SK-N-SH (cell line): ENCODE measurements around the gene PSMD8. TPM values are rescaled to one million over a fixed set of nuclear protein-coding genes. Genes with fewer than 3 reads are reported as not detected.
A peak's percentile ranks its signal among the peaks of the same experiment; 100 is the strongest.

Source experiments
- CTCF ChIA-PET: fragments of 300-600, 350-600 bp; formaldehyde crosslinking; extraction: SDS; loops from one replicate; lab custom pipeline; 2021; lab: Yijun Ruan, JAX
- POLR2A ChIA-PET: fragments of 350-600 bp; sonication (Branson Sonifier 250); formaldehyde crosslinking; extraction: SDS; loops from one replicate; lab custom pipeline; 2020; ENCODE audit warnings: antibody characterized with exemption, inconsistent platforms; lab: Yijun Ruan, JAX
- DNase-seq: peaks from one replicate; pipeline ENCODE4 v3.0.0; 2012
- H2AFZ ChIP-seq: fragments of 200-600 bp; sonication (generic); 2 replicates; pipeline ENCODE4 v1.8.1; 2016; ENCODE audit warnings: antibody characterized with exemption, mild to moderate bottlenecking, low read depth
- H3F3A ChIP-seq: fragments of 200-600 bp; sonication (generic); replicated peaks from 2 replicates; pipeline ENCODE3; 2016; ENCODE audit warnings: antibody characterized with exemption, mild to moderate bottlenecking; ENCODE audit not compliant: insufficient read depth
- H3K27ac ChIP-seq, 2 experiments: fragments of 200-500 bp in 1 of 2; fragments of 200-600 bp in 1 of 2; sonication (Bioruptor generic) in 1 of 2; sonication (generic), shearing (Covaris generic) in 1 of 2; 2 replicates each; pipeline versions ENCODE4 v1.5.1 to v1.6.1; 2014 to 2016; ENCODE audit warnings: low read depth in 2 of 2, inconsistent platforms in 1 of 2, low read length in 1 of 2, mild to moderate bottlenecking in 1 of 2, mixed read lengths in 1 of 2
- H3K27me3 ChIP-seq: fragments of 200-600 bp; sonication (generic), shearing (Covaris generic); 2 replicates; pipeline ENCODE4 v1.6.1; 2016; ENCODE audit warnings: mixed run types; ENCODE audit not compliant: insufficient read depth
- H3K36me3 ChIP-seq, 2 experiments: fragments of 200-500 bp in 1 of 2; fragments of 200-600 bp in 1 of 2; sonication (Bioruptor generic) in 1 of 2; sonication (generic) in 1 of 2; replicated peaks in 1 of 2; 2 replicates each; pipeline versions ENCODE3 to v1.5.1; 2014 to 2016; ENCODE audit warnings: low read length in 1 of 2, mild to moderate bottlenecking in 1 of 2; ENCODE audit not compliant: insufficient read depth in 2 of 2, control insufficient read depth in 1 of 2
- H3K4me1 ChIP-seq, 2 experiments: fragments of 200-500 bp in 1 of 2; fragments of 200-600 bp in 1 of 2; sonication (Bioruptor generic) in 1 of 2; sonication (generic), shearing (Covaris generic) in 1 of 2; 2 replicates each; pipeline versions ENCODE4 v1.5.1 to v1.6.1; 2014 to 2016; ENCODE audit warnings: low read depth in 1 of 2, low read length in 1 of 2, mixed run types in 1 of 2; ENCODE audit not compliant: insufficient read depth in 2 of 2, control insufficient read depth in 1 of 2
- H3K4me2 ChIP-seq: fragments of 200-600 bp; sonication (generic), shearing (Covaris generic); 2 replicates; pipeline ENCODE4 v1.6.1; 2017; ENCODE audit warnings: mixed run types
- H3K4me3 ChIP-seq, 2 experiments: fragments of 200-500 bp in 1 of 2; fragments of 200-600 bp in 1 of 2; sonication (Bioruptor generic) in 1 of 2; sonication (generic), shearing (Covaris generic) in 1 of 2; 2 replicates each; pipeline versions ENCODE4 v1.5.1 to v1.8.1; 2014 to 2016; ENCODE audit warnings: low read depth in 2 of 2, inconsistent platforms in 1 of 2, low read length in 1 of 2, mild to moderate bottlenecking in 1 of 2, mixed read lengths in 1 of 2, moderate library complexity in 1 of 2
- H3K79me2 ChIP-seq: fragments of 200-600 bp; sonication (generic); 2 replicates; pipeline ENCODE4 v1.8.1; 2017; ENCODE audit warnings: mild to moderate bottlenecking; ENCODE audit not compliant: insufficient read depth
- H3K9ac ChIP-seq: fragments of 200-600 bp; sonication (generic); 2 replicates; pipeline ENCODE4 v1.6.1; 2017; ENCODE audit warnings: mixed run types
- H3K9me2 ChIP-seq: fragments of 200-600 bp; sonication (generic); 2 replicates; pipeline ENCODE4 v1.6.1; 2017; ENCODE audit warnings: mixed run types
- H3K9me3 ChIP-seq: fragments of 200-600 bp; sonication (generic); 2 replicates; pipeline ENCODE4 v1.6.1; 2017; ENCODE audit warnings: mixed run types, mild to moderate bottlenecking, moderate library complexity
- H4K20me1 ChIP-seq: fragments of 200-600 bp; sonication (generic); 2 replicates; pipeline ENCODE4 v1.6.1; 2017; ENCODE audit warnings: mild to moderate bottlenecking, mixed run types; ENCODE audit not compliant: insufficient read depth
- FOXM1 ChIP-seq: IDR thresholded peaks from 2 replicates; pipeline ENCODE4 v1.4.0; 2012; ENCODE audit warnings: low read depth, mild to moderate bottlenecking
- WGBS: methylation state at CpG from one replicate; pipeline ENCODE4 v1.1.6; 2017; ENCODE audit warnings: low lambda C conversion rate; 5-methylcytosine and 5-hydroxymethylcytosine counted together
- polyA plus RNA-seq, 3 experiments: library from polyadenylated mRNA; depleted of rRNA; stranded (reverse); fragments of >200 nt; gene quantifications; 2 replicates each; pipeline ENCODE4 v1.2.3, GENCODE V29; 2012
- TF ChIP-seq, protein P1 (sequence below): IDR thresholded peaks from 2 replicates; pipeline ENCODE4 v1.4.0; 2012; ENCODE audit warnings: low read depth, borderline replicate concordance
- TF ChIP-seq, protein P2 (sequence below): IDR thresholded peaks from 2 replicates; pipeline ENCODE4 v1.6.1; 2012; ENCODE audit warnings: mild to moderate bottlenecking, low read depth, low read length, moderate library complexity

Gene PSMD8
- polyA plus RNA-seq, 1 of the 3 experiments (the other 2 are of a cell fraction) = 400 TPM

DNA sequence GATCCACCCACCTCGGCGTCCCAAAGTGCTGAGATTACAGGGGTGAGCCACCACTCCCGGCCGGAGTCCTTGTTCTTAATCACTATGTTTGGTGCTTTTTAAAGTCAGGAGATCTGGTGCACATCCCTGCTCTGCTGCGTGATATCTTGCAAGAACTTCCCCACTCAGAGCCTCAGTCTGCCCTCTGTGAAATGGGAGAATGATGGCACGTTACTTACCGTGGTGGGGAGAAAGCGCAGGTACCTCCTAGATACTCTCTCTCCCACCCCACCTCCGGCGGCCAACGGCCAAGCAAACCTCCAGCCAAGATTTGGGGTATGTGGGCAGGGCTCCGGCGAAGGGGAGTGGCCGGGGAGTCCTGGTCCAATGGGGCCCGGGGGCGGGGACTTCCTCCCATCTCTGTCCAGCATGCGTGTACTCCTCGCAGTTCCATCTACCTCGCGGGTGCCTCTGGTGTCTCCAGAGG, 58.9 kb downstream of the PSMD8 start, which contains the start of gene RYR1:
Gene RYR1 (plus strand): TSS at position 424 of the 466 bp plus-strand sequence. CDS start 139 bp downstream, outside the sequence.
- Histone ChIP-seq H3K4me3 (no peak within 1 kb of the TSS), H3K9ac (no peak within 1 kb of the TSS), H3K27me3 (peaks cover 13% of the 10 kb centered on the region; the same call in 1 of the 2 replicates), H3F3A (no peaks in the 10 kb centered on the region), H3K27ac (no peak within 1 kb of the TSS), H3K9me2 (no peaks in the 10 kb centered on the region), H3K4me1 (no peaks in the 10 kb centered on the region; a peak in 1 of 4 replicates), H3K4me2 (no peak within 1 kb of the TSS), H2AFZ (no peak within 1 kb of the TSS), H3K9me3 (no peaks in the 10 kb centered on the region), H3K79me2 (no peaks in the 10 kb centered on the region), H4K20me1 (no peaks in the 10 kb centered on the region), H3K36me3 (no peaks in the 10 kb centered on the region)
- WGBS = 27% methylated on average over 16 of the region's 20 CpGs
- peak; percentile 90 for DNase-seq
- ChIA-PET CTCF (no interaction called here), POLR2A (no interaction called here)
- TF ChIP-seq FOXM1 = no peak
- TF ChIP-seq, protein P1, sequence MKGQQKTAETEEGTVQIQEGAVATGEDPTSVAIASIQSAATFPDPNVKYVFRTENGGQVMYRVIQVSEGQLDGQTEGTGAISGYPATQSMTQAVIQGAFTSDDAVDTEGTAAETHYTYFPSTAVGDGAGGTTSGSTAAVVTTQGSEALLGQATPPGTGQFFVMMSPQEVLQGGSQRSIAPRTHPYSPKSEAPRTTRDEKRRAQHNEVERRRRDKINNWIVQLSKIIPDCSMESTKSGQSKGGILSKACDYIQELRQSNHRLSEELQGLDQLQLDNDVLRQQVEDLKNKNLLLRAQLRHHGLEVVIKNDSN = no peak
- TF ChIP-seq, protein P2, sequence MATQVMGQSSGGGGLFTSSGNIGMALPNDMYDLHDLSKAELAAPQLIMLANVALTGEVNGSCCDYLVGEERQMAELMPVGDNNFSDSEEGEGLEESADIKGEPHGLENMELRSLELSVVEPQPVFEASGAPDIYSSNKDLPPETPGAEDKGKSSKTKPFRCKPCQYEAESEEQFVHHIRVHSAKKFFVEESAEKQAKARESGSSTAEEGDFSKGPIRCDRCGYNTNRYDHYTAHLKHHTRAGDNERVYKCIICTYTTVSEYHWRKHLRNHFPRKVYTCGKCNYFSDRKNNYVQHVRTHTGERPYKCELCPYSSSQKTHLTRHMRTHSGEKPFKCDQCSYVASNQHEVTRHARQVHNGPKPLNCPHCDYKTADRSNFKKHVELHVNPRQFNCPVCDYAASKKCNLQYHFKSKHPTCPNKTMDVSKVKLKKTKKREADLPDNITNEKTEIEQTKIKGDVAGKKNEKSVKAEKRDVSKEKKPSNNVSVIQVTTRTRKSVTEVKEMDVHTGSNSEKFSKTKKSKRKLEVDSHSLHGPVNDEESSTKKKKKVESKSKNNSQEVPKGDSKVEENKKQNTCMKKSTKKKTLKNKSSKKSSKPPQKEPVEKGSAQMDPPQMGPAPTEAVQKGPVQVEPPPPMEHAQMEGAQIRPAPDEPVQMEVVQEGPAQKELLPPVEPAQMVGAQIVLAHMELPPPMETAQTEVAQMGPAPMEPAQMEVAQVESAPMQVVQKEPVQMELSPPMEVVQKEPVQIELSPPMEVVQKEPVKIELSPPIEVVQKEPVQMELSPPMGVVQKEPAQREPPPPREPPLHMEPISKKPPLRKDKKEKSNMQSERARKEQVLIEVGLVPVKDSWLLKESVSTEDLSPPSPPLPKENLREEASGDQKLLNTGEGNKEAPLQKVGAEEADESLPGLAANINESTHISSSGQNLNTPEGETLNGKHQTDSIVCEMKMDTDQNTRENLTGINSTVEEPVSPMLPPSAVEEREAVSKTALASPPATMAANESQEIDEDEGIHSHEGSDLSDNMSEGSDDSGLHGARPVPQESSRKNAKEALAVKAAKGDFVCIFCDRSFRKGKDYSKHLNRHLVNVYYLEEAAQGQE = peak; percentile 80

Other genes starting within 250 kb of the PSMD8 start
- 4.3 and 4.8 TPM in 2 replicates for gene DPF1, start 150.3 kb upstream of the PSMD8 start, polyA plus RNA-seq (2012; rRNA removed)
- gene PPP1R14A, start 118.2 kb upstream of the PSMD8 start, polyA plus RNA-seq (2012; rRNA removed) = 1.1 and 1.6 TPM in 2 replicates
- 1.0 TPM in 2 replicates for gene SPINT2, start 110.0 kb upstream of the PSMD8 start, polyA plus RNA-seq (2012; rRNA removed)
- not detected in 2 replicates for gene C19orf33, start 70.3 kb upstream of the PSMD8 start, polyA plus RNA-seq (2012; rRNA removed)
- gene YIF1B, start 58.6 kb upstream of the PSMD8 start, polyA plus RNA-seq (2012; rRNA removed) = 121 and 128 TPM in 2 replicates
- 0.26 and 0.29 TPM in 2 replicates for gene KCNK6, start 54.7 kb upstream of the PSMD8 start, polyA plus RNA-seq (2012; rRNA removed)
- 2.0 and 2.1 TPM in 2 replicates for gene CATSPERG, start 38.7 kb upstream of the PSMD8 start, polyA plus RNA-seq (2012; rRNA removed)
- 0.48 and 0.52 TPM in 2 replicates for gene GGN, start 13.5 kb downstream of the PSMD8 start, polyA plus RNA-seq (2012; rRNA removed)
- 10.5 and 11.1 TPM in 2 replicates for gene SPRED3, start 14.1 kb downstream of the PSMD8 start, polyA plus RNA-seq (2012; rRNA removed)
- gene FAM98C, start 28.5 kb downstream of the PSMD8 start, polyA plus RNA-seq (2012; rRNA removed) = 24.9 and 26.7 TPM in 2 replicates
- gene RASGRP4, start 51.6 kb downstream of the PSMD8 start, polyA plus RNA-seq (2012; rRNA removed) = not detected in 2 replicates
- gene RYR1, start 59.1 kb downstream of the PSMD8 start, polyA plus RNA-seq (2012; rRNA removed) = under 0.01 TPM in 2 replicates
- 0.31 and 0.37 TPM in 2 replicates for gene MAP4K1, start 243.4 kb downstream of the PSMD8 start, polyA plus RNA-seq (2012; rRNA removed)
- 405 and 484 TPM in 2 replicates for gene EIF3K, start 244.6 kb downstream of the PSMD8 start, polyA plus RNA-seq (2012; rRNA removed)